Fibroblast of skin of right quadriceps (primary cell): ENCODE measurements around the gene EPS8L3.
"Not testable (repeated sequence)": the region's sequence is repeated elsewhere in the genome, so short reads cannot be mapped to it uniquely, and the experiment has no call there.

Experiments
- DNase-seq: peaks from one replicate; pipeline ENCODE4 v3.0.0-alpha.2; 2013

Gene EPS8L3

DNA sequence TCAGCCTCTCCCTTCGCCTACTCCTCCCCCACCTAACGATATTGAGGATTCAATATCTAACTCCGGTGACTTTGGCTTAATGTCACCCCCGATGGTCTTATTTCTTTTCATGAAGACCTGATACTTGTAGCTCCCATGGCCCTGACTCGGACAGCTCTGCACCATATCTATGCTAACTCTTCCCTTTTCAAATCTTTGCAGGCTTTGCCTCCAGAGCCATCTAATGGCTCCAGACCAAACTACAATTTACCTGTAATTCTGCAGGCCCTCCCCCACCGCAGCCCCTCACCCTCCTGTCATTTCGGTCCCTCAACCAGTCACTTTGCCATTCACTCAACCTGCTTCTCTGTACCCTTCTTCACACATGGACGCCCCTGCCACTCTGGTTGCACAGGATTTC is 59.5 kb downstream of the EPS8L3 start:
- DNase-seq = no peak

DNA sequence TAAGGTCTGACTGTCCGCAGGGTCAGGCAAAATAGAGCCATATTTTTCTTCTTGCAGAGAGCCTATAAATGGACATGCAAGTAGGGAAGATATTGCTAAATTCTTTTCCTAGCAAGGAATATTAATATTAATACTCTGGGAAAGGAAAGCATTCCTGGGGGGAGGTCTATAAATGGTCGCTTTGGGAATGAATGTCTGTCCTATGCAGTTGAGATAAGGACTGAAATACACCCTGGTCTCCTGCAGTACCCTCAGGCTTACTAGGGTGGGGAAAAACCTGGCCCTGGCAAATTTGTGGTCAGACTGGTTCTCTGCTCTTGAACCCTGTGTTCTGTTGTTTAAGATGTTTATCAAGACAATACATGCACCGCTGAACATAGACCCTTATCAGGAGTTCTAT is 60.8 kb downstream of the EPS8L3 start:
- DNase-seq = not testable (repeated sequence)
